Activated CD4-positive, alpha-beta T cell treated with anti-CD3 and anti-CD28 coated beads for 1 hour (primary cell): ENCODE data around the gene MTMR2.

Experiments
- DNase-seq: peaks from one replicate; pipeline ENCODE4 v3.0.0-alpha.2; 2020

The MTMR2 gene

DNA sequence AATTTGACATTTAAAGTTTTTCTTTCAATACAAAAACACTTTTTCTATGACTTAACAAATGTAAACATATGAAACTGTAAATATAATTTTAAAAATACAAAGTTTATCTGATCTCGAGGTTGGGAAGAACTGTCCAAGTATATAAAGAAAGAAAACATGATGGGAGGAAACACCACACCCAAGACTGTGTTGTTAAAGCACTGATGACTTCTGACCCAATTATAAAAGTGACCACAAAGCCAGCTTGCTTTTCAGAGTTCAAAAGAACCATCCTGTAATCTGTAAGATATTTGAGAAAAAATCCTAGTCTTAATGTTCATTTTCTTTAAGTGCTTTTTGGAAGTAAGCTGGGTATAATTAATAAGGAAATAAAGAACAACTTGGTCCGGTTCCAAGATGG lies 118.0 kb downstream of the MTMR2 start:
- DNase-seq = no peak

DNA sequence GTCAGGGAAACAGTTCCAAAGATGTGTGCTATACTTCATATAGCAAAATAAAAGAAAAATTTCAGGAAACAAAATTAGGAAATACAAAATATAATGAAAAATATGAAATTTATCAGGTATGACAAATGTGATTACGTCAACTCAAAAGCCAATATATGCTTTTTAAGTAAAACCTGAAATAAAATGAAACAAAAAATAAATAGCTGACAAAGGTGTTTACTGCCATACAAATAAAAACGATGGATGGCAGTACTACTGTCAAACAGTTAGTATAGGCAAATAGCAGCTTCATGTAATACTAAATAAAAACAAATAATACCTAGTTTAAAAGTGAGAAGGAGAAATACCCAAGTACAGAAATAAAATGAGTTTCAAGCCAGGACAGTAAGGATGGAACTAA lies 119.9 kb downstream of the MTMR2 start:
- no peak for DNase-seq

DNA sequence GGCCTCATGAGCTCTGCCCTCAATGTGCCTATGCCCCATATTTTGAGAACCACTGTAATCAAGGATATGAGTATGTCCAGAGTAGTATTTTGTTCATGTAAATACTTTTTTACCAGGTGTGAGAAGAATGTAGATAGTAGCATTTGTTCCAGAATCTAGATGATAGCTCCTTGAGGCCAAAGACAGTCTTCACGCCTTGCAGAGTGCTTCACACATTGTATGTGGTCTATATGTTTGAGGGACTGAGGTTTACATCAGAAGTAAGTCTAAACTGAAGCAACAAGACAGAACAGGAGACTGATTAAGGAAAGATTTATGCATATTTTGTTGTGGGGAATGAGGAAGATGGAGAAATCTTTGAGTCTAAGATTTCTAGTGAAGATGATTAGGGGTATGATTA lies 121.1 kb downstream of the MTMR2 start:
- DNase-seq = no peak

DNA sequence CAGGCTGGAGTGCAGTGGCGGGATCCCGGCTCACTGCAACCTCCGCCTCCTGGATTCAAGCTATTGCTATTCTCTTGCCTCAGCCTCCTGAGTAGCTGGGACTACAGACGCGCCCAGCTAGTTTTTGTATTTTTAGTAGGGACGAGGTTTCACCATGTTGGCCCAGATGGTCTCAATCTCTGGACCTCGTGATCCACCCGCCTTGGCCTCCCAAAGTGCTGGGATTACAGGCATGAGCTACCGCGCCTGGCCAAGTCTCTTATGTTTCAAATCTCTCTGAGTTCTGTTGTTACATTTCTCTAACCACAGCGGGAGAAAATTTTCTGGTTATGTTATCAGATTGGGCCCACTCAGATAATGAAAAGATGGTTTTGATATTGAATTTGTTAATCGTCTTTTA lies 123.5 kb downstream of the MTMR2 start:
- DNase-seq = no peak

DNA sequence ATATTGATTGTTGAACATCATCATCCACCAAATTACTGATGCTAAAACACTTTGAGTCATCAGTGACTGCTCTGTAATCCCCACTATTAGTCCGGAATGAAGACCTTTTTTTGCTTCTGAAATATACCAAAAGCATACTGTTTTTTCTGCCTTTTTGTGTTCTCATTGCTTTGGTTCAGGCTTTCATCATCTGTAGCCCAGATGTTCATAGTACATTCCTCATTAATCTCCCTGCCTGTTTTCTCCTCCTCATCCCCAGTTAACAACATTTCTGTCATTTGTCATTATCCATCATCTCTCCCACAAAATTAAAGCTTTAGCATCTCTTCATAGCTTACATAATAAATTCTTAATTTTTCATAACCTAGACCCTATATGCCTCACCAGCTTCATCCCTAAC lies 124.4 kb downstream of the MTMR2 start:
- DNase-seq = no peak

DNA sequence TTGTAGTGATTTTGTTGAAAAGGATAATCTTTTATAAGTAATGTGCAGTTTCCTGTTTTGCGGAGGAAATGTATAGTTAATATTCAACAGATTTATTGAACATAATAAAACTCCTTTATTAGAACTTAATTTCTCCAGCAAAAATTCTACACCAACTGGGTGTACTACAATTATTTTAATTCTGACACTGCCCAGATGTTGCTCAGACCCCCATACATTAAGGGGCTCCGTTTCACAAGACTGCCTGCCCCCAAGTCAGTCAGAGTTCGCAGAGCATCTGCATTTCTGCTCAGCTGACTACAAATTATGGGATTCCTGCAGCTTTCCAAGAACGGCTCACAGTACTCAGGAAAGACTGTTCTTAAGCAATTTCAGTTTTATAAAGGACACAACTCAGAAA lies 127.4 kb downstream of the MTMR2 start:
- DNase-seq = no peak

DNA sequence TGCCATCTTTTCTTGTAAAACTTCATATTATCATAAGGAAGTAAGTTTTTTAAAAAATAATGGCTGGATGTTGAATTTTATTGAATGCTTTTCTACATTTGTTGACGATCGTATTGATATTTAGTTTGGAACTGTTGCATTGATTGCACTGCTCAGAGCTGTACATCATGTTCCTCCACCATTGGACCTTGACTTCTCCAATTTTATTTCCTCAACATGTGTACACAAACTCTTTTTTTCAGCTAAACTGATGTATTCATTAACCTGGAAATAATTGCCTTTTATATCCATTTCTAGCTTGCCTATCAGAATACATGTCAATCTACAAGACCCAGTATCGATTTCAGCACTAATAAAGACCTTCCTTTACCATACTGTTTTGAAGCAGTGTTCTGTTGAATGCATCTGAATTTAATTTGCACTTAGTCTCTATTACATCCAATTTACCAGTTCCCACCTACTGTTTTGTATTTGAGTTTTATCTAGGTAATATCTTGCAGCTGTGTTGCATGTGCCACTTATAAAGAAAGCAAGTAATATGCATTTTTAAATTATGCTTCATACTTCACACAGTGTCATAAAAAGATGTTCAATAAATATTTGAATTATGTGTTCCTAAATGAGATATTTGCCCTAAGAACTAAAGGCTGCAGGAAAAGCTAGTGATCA lies 128.1 kb downstream of the MTMR2 start:
- no peak for DNase-seq

DNA sequence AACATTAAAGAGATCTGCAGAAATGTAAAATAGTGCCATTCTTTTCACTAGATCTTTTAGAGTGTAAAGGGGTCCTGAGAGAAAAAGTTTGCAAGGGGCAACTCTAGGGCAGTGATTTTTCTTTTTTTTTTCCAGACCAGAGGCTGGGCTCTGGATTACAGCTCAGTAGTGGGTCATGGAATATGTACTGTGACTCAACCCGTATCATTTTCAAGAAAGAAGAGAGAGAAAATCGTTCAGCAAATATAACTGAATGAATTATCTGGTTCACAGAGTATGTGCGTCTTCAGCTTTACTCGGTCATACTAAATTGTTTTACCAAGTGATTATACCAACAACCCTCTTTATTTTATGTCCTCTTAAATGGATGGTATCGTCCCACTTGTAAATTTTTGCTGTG lies 129.8 kb downstream of the MTMR2 start:
- no peak for DNase-seq

DNA sequence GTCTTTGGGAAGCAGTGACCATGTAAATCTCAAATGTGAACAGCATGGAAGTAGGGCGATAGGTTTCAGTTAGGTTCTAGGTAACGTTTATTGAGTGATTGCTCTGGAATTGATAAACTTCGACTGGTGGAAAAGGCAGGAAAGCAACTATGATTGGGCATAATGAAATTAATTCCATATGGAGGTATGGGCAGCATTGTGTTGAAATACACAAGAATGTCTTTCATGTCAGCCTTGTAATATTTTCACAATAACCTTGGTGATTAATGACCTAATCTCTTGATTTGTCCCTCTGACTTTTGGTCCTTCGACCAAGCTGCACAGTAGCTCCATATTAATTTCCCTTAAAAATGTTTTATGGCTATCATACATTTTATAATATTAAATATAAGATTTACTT lies 130.8 kb downstream of the MTMR2 start:
- DNase-seq = no peak

DNA sequence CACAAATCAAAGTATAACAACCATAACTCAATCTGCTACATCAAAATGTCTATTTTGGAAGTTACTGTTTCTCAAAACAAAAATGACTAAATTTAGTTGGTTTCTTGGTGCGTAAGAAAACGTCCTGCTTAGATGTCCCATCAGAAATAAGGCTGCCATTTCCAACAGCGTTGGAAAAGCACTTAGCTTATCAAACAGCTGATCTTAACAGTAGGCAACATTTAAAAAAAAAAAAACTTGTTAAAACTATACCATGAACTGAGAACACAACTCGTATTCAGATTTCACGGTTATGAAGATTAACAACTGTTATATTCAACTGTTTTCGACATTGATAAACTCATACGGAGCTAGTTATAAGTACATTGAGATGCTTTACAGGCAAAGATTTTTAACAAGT lies 131.2 kb downstream of the MTMR2 start:
- DNase-seq = no peak

DNA sequence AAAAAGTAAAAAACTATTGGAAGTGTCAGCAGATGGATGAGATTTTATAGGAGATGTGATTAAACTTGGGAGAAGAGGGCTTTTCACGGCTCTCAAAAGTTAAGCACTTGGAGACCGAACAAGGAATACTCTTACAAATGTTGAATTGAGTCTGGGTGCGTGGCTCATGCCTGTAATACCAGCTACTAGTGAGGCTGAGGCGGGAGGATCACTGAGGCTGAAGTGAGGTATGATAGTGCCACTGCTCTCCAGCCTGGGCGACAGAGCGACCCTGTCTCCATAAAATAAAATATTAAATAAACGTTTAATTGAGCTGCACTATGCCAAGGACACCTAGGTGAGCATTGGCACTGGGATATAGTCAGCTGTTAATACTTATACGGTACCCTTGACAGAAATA lies 131.7 kb downstream of the MTMR2 start:
- DNase-seq = no peak

DNA sequence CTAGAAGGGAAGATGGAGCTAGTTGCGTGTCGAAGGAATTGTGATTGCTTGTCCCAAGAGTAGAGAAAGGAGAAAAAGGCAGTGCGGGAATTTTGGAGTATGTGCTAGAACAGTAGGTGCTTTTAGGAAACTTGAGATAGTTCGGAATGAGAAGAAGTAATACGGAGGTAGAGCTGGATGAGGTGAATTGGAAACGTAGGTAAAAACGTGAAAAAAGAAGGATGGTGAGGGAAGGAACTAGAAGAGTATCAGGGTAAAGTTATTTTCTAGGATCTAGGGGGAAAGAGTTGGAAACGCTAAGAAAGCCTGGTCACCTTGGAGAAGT lies 132.2 kb downstream of the MTMR2 start:
- DNase-seq = no peak

DNA sequence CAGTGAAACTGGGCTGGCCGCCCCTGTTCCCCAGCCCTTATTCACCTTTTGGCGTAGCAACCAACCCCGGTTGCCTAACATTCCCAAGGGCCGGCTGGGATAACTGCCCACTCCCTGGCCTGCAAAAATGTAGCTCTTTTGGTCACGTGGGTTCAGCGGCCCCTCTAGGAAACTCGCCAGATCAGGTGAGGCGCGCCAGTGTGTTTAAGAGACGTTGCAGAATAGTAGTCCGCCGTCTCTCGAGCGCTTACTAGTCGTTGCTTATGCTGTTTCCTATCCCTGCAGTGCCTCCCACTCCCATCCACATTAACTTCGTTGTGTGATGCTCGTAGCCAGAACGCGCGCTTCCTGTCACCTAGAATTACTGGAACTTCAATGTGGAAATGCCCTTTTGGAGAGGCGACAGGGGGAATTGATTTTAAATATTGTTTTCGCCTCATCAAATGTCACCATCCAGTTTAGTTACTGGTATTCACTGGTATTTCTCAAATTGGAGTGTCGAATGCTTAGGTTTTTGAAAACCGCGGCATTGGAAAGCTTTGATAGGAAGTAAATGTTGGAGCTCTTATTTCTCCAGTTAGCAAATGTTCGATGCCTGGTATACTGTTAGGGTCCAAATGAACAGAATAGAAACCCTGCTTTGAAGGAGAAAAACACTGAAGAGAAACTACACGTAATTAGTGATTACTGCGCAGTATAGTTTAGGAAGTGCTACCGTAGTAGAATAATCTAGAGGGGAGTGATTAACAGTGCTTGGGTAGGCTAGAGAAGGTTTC lies 132.8 kb downstream of the MTMR2 start:
- peak; percentile 17 for DNase-seq

DNA sequence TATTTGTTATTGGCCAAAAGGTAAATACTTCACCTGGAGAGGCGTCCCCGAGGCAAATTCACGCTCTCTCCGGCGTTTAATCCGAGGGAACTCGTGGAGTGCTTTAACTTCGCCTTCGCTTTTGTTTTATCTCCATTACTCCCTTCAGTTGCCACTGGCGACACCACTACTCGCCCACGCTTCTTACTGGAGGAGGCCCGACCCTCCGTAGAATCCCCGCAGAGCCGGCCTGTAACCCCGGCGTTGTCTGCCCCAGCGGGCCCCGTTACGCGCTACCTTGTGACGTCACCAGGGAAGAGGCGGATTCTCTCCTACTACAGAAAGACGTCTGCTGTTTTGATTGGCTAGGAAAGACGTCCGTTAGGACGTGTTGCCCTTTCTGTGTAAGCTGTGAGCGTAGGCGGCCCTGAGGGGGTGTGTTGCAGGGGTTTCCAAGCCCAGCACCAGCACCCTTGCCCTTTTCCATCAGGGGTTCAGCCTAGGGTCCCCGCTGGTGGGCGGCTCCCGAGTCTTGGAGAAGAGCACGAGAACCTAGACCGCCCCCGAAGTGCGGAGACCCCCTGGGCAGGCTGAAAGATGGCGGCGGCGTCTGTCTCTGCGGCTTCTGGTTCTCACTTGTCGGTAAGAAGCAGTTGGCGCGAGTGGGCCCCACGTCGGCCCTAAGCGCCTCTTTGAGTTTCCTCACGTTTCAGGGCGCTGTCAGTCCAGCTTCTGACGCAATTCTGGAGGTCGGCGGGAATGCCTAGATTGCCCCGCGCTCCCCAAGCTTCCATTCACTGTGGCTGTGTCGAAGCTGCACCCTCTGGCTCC lies 133.6 kb downstream of the MTMR2 start, which contains the start of gene CEP57:
Gene CEP57 (plus strand): TSS at position 376 of the 810 bp plus-strand sequence. CDS start 201 bp downstream, at position 577.
- DNase-seq = peak; percentile 91

DNA sequence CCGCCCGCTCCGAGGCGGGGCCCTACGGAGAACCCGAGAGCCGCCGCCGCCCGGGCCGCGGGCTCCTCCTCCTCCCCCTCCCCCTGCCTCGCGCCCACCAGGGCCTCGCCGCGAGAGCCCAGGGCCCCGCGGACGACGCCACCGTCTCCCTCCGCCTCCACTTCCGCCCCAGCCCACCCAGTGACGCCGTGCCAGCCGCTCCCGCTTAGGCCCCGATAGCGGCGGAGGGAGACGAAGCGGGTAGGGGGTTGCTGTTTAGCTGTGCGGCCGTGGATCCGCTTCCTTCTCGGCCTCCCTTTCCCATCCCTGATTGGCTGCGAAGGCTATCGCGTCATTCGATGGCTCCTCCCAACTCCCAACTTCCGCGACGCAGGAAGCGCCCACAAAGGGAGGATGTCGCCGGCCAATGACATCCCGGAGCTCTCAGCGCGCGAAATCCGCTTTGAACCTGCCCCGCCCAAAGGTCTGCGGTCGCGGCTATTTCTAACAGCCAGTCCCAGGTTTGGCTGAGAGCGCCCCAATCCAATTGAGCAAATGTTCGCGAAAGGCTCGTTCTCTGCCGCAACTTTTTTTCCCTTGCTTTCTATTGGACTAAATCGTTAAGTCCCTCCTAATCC lies 134.3 kb downstream of the MTMR2 start, which contains the start of gene FAM76B:
Gene FAM76B (minus strand): TSS at position 277 of the 617 bp plus-strand sequence. CDS start 304 bp downstream, outside the sequence.
- peak; percentile 94 for DNase-seq

DNA sequence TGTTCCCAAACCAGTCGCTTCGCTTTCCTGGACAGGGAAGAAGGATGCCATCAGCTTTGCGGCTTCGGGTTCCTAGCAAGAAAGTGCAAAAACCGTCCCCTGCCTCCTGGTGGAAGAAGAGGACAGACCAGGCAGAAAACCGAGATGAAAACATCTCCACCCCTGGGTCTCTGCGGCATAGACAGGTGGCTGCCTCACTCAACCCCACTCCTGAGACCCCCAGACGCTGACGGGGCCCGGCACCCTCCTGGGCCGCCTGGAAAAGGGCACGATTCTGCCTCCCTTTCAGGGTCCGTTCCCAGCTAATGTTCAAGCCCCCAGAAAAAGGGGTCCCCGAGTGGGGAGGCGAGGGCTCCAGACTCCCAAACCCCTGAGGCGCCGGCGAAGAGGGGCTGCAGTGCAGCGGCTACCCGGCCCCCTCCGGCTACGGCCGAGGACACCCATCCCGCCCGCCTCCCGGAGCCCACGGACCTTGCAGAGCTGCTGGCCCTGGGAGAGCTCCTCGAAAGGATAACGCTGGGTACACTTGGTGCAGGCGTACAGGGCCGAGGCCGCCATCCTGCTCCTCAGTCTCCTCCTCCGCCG lies 134.9 kb downstream of the MTMR2 start:
- no peak for DNase-seq
